Stimulated activated naive B cell treated with anti-CD40 and anti-IgM and Interleukin-4, amounts not matched to agents 10 μg/mL and 1 μg/mL and 100 μg/mL, for 72 hours (primary cell): Measurements from ENCODE around the gene UQCRHL.
"Not testable (repeated sequence)": the region's sequence is repeated elsewhere in the genome, so short reads cannot be mapped to it uniquely, and the experiment has no call there.

Experiments
- ATAC-seq, 2 donors: fragments of 150-1000 bp; cut with Tn5 transposase; replicated peaks; 2 replicates each; pipeline ENCODE4 v1.10.0; 2021; ENCODE audit warnings: moderate library complexity in 1 of 2
- DNase-seq: peaks from one replicate; pipeline ENCODE4 v3.0.0; 2021
- H3K27ac Mint-ChIP-seq: one replicate; pipeline ENCODE4 v1.8.0; 2022; ENCODE audit warnings: mild to moderate bottlenecking, mixed read lengths
- H3K27me3 Mint-ChIP-seq, 2 donors: one replicate each; pipeline ENCODE4 v1.8.0; 2022; ENCODE audit warnings: mixed read lengths in 2 of 2
- H3K36me3 Mint-ChIP-seq, 2 donors: one replicate each; pipeline ENCODE4 v1.8.0; 2022; ENCODE audit warnings: mixed read lengths in 2 of 2, mild to moderate bottlenecking in 1 of 2
- H3K4me1 Mint-ChIP-seq, 2 donors: one replicate each; pipeline ENCODE4 v1.8.0; 2022; ENCODE audit warnings: mixed read lengths in 2 of 2, mild to moderate bottlenecking in 1 of 2
- H3K4me3 Mint-ChIP-seq, 2 donors: one replicate each; pipeline ENCODE4 v1.8.0; 2022; ENCODE audit warnings: mild to moderate bottlenecking in 2 of 2, mixed read lengths in 2 of 2, moderate library complexity in 1 of 2
- H3K9me3 Mint-ChIP-seq, 2 donors: one replicate each; pipeline ENCODE4 v1.8.0; 2022; ENCODE audit warnings: mixed read lengths in 2 of 2, mild to moderate bottlenecking in 1 of 2

UQCRHL gene

GRCh38 chr1:15807549-15807948 lies at the start of gene UQCRHL:
Gene UQCRHL (minus strand): TSS chr1:15807649. CDS start chr1:15807649, 0 bp downstream.
- H3K27me3 Mint-ChIP-seq, H3K4me3 Mint-ChIP-seq, H3K27ac Mint-ChIP-seq, ATAC-seq, H3K36me3 Mint-ChIP-seq, H3K4me1 Mint-ChIP-seq, H3K9me3 Mint-ChIP-seq, DNase-seq: not testable (repeated sequence)

- no peak for ATAC-seq
- no peaks in the 10 kb centered on the region for H3K27me3 Mint-ChIP-seq
- no peaks in the 10 kb centered on the region for H3K9me3 Mint-ChIP-seq
- H3K4me3 Mint-ChIP-seq, result no peak overlapping the region
- H3K27ac Mint-ChIP-seq, result no peak overlapping the region
- DNase-seq, result no peak
- H3K36me3 Mint-ChIP-seq, result peaks cover 5 to 7% of the 10 kb centered on the region in 2 donors
- peaks cover 15 to 20% of the 10 kb centered on the region in 2 donors for H3K4me1 Mint-ChIP-seq
These were observed 49.4 kb upstream of the UQCRHL start for GRCh38 chr1:15856888-15857287.

GRCh38 chr1:15852828-15853302 lies 45.4 kb upstream of the UQCRHL start:
- no peaks in the 10 kb centered on the region for H3K27me3 Mint-ChIP-seq
- H3K4me1 Mint-ChIP-seq, result peaks cover 14 to 39% of the 10 kb centered on the region in 2 donors

GRCh38 chr1:15852036-15852827 lies 44.8 kb upstream of the UQCRHL start:
- Mint-ChIP-seq H3K4me3 (peak overlapping the region; percentile 21 to 22), H3K27me3 (no peaks in the 10 kb centered on the region), H3K9me3 (no peaks in the 10 kb centered on the region), H3K4me1 (peaks cover 14 to 39% of the 10 kb centered on the region in 2 donors), H3K27ac (no peak overlapping the region), H3K36me3 (peaks cover 9 to 15% of the 10 kb centered on the region in 2 donors)
- DNase-seq, result no peak
- ATAC-seq, result peak; percentile 26 to 28

More at GRCh38 chr1:15852828-15853302, 45.4 kb upstream of the UQCRHL start:
- Mint-ChIP-seq H3K36me3 (peaks cover 9 to 15% of the 10 kb centered on the region in 2 donors), H3K4me3 (no peak overlapping the region), H3K9me3 (no peaks in the 10 kb centered on the region), H3K27ac (no peak overlapping the region)
- ATAC-seq, result no peak
- DNase-seq, result no peak

DNA sequence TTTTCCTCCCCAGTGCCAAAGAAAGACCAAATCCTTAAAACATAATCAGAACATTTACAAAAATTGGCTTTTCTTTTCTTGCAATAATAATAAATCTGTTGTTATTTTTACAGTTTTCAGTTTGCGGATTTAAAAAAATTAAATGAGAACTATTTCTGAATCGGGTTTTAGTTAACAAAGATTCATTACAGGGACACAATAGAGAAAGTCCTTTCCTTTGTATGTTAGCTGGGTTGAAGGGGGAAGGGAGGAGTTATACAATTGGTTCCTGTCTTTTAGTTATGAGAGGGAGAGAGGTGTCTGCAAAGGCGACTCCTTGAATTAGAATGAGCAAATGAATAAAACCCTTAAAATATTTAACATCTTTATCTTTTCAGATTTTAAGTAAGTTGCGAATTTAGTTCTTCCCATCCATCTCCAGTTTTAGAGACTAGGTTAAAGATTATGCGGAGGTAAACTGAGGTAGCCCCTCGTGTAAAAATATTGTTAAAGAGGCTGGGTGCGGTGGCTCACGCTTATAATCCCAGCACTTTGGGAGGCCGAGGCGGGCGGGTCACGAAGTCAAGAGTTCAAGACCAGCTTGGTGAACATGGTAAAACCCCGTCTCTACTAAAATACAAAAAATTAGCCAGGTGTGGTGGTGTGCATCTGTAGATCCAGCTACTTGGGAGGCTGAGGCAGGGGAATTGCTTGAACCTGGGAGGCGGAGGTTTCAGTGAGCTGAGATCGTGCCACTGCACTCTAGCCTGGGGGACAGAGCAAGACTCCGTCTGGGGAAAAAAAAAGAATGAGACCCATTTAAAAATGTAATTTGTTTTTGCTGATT lies 44.0 kb upstream of the UQCRHL start:
- Mint-ChIP-seq H3K4me3 (peak overlapping the region; percentile 22 to 27), H3K4me1 (peaks cover 14 to 41% of the 10 kb centered on the region in 2 donors), H3K27me3 (no peaks in the 10 kb centered on the region), H3K9me3 (no peaks in the 10 kb centered on the region), H3K27ac (peak overlapping the region; percentile 67), H3K36me3 (peaks cover 9 to 15% of the 10 kb centered on the region in 2 donors)
- no peak for DNase-seq
- no peak for ATAC-seq

DNA sequence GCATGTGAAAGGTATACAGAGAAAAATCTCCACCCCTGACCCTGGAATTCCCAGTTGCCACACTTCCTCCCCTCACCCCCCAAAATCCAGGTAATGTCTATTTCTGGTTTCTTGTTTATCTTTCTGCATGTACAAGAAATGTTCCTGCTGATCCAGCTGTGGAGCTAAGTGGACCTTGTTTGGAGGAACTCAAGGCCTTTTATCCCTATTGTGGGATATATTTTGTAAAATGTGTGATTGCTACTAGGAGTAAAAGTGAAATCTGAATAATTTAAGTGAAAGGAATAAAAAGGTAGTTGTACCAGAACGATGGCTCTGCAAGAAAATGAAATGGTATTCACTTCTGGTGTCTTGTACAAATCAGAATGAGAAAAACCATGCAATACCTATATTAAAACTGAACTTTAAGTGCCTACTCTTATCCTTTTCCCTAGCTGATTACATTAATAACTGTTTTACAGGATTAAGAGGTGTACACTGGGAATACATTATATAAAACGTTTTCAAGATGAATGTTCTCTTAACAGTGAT lies 43.1 kb upstream of the UQCRHL start:
- Mint-ChIP-seq H3K36me3 (peaks cover 9 to 15% of the 10 kb centered on the region in 2 donors), H3K27me3 (no peaks in the 10 kb centered on the region), H3K27ac (peak overlapping the region; percentile 25), H3K9me3 (no peaks in the 10 kb centered on the region), H3K4me1 (peaks cover 13 to 49% of the 10 kb centered on the region in 2 donors), H3K4me3 (peak overlapping the region; percentile 60 to 72)
- no peak for ATAC-seq
- DNase-seq, result no peak

DNA sequence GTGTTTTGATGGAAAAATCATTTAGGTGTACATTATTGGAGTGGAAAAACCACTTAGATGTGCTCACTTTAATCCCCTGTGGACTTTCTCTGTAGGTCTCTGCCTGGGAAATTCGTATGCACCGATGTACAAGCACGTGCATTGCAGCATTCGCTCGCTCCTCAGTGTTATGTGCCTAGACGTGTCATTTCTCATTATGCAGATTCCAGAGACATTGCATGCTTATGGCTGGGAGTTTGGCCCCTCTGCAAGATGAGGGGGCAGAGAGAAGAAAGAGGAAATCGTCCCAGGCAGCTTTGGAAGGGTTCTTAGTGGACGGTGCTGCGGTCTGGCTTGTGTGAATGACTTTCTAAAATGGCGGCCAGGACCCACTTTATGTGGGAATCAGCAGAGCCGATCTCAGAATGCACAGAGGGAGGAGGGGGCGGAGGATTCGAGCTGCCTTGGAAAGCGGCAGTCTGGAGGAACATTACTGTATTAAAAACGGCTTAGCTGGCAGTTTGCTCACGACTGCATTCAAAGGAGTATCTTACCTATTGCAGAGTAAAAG lies 42.4 kb upstream of the UQCRHL start:
- peak; percentile 1 to 7 for ATAC-seq
- peaks cover 16 to 55% of the 10 kb centered on the region in 2 donors for H3K4me1 Mint-ChIP-seq

DNA sequence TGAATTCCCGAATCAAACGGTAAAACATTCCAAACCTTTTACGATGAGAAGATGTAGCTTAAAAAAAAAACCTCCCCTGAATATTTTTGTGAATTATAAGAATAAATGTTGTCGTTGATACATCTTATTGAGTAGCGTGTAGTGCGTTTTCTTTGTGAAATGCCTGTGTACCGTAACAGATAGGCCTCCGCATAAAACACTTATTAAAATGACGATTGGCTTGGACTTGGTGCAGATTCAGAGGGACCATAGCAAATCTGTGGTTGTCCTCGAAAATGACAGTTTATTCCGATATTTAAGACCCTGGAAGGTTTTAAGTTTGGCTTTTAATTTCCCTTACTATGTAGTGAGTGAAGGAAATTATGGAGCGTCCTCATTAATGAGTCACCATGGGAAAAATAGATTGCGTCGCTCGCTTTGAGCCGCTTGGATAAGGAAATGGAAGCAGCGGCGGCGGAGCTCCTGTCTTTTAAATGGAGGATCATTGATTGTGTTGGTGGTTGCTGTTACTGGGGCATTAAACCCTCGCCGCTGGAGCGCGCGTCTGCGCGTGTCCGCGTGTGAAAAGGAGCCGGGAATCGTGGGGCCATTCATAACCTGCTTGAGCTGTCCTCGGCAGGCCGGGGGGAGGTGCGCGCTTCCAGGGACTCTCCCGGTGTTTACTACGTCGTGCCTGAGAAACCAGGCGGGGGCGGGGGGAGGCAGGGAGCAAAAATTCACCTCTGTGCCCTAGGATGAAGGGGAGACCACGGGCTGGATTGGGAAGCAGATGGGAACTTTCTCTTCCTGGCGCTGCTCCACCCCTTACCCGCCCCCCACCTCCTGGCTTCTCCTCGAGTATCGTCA lies 41.7 kb upstream of the UQCRHL start:
- peak overlapping the region; percentile 99 for H3K27ac Mint-ChIP-seq
- peak; percentile 65 for DNase-seq
- no peaks in the 10 kb centered on the region for H3K27me3 Mint-ChIP-seq
- ATAC-seq, result peak; percentile 17 to 21
- H3K36me3 Mint-ChIP-seq, result peaks cover 9 to 15% of the 10 kb centered on the region in 2 donors
- peak overlapping the region; percentile 94 to 99 for H3K4me3 Mint-ChIP-seq
- no peaks in the 10 kb centered on the region for H3K9me3 Mint-ChIP-seq
- H3K4me1 Mint-ChIP-seq, result peaks cover 16 to 57% of the 10 kb centered on the region in 2 donors

More for the DNA sequence above, 42.4 kb upstream of the UQCRHL start:
- H3K27me3 Mint-ChIP-seq, result no peaks in the 10 kb centered on the region
- H3K27ac Mint-ChIP-seq, result peak overlapping the region; percentile 99
- H3K9me3 Mint-ChIP-seq, result no peaks in the 10 kb centered on the region
- peaks cover 9 to 15% of the 10 kb centered on the region in 2 donors for H3K36me3 Mint-ChIP-seq
- H3K4me3 Mint-ChIP-seq, result peak overlapping the region; percentile 94 to 99
- DNase-seq, result no peak

DNA sequence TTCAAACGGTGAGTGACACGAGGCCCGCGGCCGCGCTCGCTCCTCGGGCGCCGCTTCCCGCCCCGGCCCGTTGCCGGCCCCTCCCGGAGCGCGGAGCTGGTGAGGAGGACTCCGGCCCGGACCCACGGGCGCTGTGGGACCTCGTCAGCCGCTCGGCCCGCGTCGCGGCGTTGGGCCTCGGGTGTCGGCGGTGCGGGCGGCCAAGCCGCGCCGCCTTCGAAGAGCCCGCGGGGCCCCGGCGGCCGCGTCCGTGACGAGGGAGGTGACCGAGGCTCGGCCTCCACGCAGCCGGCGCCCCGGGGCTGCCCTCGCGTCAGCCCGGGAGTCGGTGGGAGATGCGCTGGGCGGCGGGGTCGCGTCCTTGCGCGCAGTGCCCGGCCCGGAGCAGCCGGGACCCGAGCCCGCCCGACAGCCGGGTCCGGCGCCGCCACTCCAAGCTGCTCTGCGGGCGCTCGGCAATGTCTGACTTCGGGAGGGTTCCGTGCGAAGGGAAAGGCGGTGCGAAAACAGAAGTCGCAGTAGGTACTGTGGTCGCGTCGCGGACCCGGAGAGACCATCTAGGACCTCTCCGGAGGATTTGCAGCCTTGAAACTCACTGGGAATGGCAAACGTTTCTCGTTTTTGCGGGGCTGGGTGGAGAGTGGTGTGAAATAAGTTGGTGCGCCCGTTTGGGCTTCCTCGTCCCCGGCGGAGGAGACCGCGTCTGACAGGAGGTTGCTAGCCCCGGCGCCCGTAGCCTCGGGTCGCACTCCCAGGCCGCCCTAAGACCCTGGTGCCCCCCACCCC lies 40.9 kb upstream of the UQCRHL start:
- peak overlapping the region; percentile 99 for H3K27ac Mint-ChIP-seq
- H3K27me3 Mint-ChIP-seq, result no peaks in the 10 kb centered on the region
- peak; percentile 46 for DNase-seq
- no peaks in the 10 kb centered on the region for H3K9me3 Mint-ChIP-seq
- peaks cover 16 to 62% of the 10 kb centered on the region in 2 donors for H3K4me1 Mint-ChIP-seq
- ATAC-seq, result peak; percentile 19 to 25
- peaks cover 9 to 15% of the 10 kb centered on the region in 2 donors for H3K36me3 Mint-ChIP-seq
- peak overlapping the region; percentile 95 to 99 for H3K4me3 Mint-ChIP-seq

GRCh38 chr1:15847893-15848142 lies 40.4 kb upstream of the UQCRHL start:
- H3K27ac Mint-ChIP-seq, result peak overlapping the region; percentile 97
- H3K4me3 Mint-ChIP-seq, result peak overlapping the region; percentile 92 to 95
- no peak for ATAC-seq
- DNase-seq, result no peak
- no peaks in the 10 kb centered on the region for H3K27me3 Mint-ChIP-seq
- peaks cover 9 to 15% of the 10 kb centered on the region in 2 donors for H3K36me3 Mint-ChIP-seq
- H3K4me1 Mint-ChIP-seq, result peaks cover 16 to 66% of the 10 kb centered on the region in 2 donors
- no peaks in the 10 kb centered on the region for H3K9me3 Mint-ChIP-seq

- Mint-ChIP-seq H3K36me3 (peaks cover 9 to 15% of the 10 kb centered on the region in 2 donors), H3K27me3 (no peaks in the 10 kb centered on the region), H3K9me3 (no peaks in the 10 kb centered on the region), H3K4me1 (peaks cover 16 to 68% of the 10 kb centered on the region in 2 donors), H3K27ac (peak within 1 kb of the TSS; percentile 99), H3K4me3 (peak within 1 kb of the TSS; percentile 95 to 99)
- ATAC-seq, result peak; percentile 75 to 80
- DNase-seq, result peak; percentile 98
These were observed 39.8 kb upstream of the UQCRHL start, which contains the start of gene SPEN for GRCh38 chr1:15847100-15847892. Gene SPEN (plus strand): TSS chr1:15847707. CDS start chr1:15848068, 361 bp downstream.

GRCh38 chr1:15846056-15846455 lies 38.6 kb upstream of the UQCRHL start:
- not testable (repeated sequence) for DNase-seq, H3K27me3 Mint-ChIP-seq, H3K9me3 Mint-ChIP-seq, ATAC-seq
- peaks cover 9 to 15% of the 10 kb centered on the region in 2 donors for H3K36me3 Mint-ChIP-seq
- H3K4me1 Mint-ChIP-seq, result peaks cover 14 to 57% of the 10 kb centered on the region in 2 donors
- H3K27ac Mint-ChIP-seq, result peak overlapping the region; percentile 25
- peak overlapping the region; percentile 10 to 95 for H3K4me3 Mint-ChIP-seq
